Suppressor macrophage treated with lipopolysaccharide for 4 hours (primary cell): ENCODE measurements around the gene PBX2.

Source experiments
- DNase-seq: peaks from one replicate; pipeline ENCODE4 v3.0.0-alpha.2; 2020

The PBX2 gene

DNA sequence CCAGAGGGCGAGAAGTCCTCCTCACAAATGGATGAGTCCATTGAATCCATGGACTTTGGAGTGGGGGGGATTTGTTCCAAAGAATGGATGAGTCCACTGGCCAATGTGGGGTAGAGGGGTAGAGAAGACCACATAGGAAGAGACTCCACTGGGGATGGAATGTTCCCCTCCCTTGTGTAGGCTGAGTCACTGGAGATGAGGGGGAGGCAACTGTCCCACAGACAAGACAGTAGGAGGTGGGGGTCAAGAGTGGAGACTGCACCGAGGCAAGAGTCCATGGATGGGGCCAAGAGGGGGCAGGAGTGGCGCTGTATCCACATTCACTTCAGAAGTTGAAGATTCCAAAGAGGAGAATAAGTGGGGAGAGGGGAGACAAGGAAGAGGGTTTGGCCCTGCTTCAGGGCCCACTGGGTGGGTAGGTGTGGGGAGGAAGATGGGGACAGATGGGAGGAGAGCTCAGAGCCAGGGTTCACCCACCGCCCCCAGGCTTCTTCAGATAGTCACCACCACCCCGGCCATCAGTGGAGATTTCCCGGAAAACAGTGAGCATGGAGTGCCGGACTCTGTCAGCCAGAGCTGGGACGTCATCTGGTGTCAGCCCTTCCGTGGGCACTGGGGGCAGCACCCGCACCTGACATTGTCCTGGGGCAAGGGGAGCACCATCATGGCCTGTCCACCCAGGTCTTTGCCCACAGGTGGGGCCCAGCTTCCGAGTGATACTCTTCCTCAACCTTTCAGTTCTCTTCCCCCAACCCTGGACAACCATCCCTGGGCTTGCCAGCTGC, 21.0 kb downstream of the PBX2 start:
- DNase-seq: no peak

DNA sequence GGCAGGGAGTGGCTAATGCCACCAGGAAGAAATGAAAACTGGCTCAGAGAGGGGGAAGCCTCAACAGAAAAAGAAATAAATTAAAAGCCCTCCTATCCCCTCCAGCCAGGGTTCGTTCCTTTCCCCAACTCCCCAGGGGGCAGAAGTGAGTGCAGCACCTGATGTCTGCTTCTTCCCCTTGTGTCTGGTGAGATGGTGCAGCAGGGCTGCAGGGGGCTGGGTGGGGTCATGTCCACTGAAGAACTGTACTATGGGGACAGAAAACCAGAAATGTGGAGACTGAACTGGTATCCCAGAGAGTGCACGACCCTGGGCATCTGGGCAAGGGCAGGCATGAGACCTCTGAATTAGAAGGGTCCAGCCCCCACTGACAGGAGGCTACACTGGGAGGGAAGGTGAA, 21.7 kb downstream of the PBX2 start:
- DNase-seq: no peak

DNA sequence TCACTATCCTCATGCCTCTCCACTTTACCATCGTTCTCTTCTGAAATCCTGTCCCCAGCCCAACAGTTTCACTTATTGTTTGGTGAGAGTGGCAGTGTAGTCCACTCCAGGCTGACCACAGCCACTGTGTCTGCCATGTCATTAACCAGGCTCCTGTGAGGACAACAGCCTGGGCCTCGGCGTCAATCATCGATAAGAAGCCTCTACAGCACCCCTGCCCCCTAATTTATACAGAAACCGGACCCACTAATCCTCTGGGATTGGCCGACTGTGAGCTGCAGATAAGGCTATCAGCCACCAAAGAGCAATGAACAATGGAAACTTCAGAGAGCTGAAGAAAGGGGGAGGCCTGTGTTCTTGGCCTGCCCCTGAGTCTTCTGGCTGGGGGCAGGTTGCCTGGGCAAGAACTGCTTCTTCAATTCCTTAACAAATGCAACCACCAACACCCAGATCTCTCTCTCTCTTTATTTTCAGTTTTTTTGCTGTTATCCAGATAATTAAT, 22.2 kb downstream of the PBX2 start:
- no peak for DNase-seq

DNA sequence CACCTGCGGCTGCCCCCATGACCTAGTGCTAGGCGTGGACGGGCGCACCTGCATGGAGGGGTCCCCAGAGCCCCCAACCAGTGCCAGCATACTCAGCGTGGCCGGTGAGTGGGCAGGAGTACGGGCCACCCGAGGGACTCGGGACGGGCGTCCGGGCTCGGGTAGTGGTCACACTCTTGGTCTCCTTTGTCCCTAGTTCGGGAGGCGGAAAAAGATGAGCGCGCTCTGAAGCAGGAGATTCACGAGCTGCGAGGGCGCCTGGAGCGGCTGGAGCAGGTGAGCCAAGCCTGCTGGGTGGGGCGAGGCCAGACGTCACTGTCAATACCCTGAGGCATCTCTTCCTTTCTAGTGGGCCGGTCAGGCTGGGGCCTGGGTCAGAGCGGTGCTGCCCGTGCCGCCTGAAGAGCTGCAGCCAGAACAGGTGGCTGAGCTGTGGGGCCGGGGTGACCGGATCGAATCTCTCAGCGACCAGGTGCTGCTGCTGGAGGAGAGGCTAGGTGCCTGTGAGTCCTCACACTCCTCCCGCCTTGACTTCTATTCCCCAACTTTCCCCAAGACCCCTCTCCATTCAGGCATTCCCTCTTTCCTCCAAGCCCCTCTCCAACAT, 22.7 kb downstream of the PBX2 start:
- no peak for DNase-seq

DNA sequence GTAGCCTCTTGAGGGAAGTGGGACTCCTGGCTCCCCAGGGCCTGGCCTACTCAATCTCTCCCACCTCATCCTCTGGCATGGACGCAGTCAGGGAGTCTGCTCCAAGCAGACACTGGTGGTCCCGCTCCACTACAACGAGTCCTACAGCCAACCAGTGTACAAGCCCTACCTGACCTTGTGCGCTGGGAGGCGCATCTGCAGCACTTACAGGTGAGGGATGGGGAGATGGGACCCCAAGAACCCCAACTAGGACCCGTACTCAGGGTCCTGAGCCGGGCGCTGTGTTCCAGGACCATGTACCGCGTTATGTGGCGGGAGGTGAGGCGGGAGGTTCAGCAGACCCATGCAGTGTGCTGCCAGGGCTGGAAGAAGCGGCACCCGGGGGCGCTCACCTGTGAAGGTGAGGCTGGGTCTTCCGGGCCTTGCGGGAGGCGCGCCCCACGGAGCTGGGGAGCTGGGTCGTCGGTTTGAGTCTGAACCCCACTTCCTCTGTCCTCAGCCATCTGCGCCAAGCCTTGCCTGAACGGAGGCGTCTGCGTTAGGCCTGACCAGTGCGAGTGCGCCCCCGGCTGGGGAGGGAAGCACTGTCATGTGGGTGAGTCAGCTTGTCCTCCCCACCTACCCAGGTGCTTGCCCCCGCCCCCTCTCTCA, 23.5 kb downstream of the PBX2 start:
- DNase-seq: no peak

DNA sequence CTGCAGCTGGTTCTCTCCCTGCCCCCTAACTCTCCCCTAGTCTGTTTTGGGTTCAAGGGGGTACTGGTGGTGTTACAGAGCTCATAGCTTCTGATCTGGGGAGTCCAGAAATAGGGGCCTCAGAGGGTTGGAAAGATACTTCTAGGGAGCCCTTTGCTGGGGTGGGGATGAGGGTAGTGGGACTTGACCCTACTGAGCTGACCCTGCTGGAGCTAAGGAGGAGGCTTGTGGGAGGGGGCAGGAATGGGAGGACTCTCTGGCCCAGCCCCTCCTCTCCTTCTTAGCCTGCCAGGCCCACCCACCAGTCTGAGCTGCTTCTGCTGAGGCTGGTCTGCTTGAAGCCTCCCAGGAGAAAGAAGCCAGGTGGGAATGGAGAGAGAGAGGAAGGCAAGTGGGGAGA, 25.7 kb downstream of the PBX2 start, which contains the start of gene EGFL8:
EGFL8 (plus strand) TSS at position 301 of the 400 bp plus-strand sequence. CDS start 1,571 bp downstream, outside the sequence.
- no peak for DNase-seq

DNA sequence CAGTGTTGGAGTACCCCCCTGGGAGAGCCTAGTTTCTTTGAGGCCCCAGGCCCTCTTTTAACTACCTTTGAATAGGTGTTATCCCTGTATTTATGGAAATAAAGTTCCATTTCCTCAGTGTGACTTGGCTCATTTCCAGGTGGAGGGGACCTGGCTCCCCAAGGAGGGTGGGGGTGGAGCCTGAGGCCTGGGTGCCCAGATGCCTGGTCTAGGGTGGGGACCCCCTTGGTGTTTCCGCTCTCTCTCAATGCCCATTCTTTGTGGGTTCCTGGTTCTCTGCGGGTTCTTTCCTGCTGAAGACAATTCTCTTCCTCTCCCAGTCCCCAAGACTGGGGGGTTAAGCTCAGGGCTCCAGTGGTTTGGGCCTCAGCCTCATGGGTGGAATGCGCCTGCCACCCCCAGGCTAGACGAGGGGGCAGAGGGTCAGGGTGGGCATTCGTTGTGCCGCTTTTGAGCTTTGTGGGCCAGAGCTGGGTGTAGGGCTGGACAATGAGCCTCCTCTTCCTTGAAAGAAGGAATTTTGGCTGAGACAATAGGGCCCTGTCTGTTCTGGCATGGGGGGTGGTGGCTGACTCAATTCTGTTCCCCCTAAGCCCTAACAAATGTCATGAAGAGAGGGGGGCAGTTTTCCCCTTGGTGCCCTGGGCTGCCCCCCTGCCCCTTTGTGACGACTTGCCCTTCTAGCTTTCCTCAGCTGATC, 26.3 kb downstream of the PBX2 start:
- DNase-seq: no peak

DNA sequence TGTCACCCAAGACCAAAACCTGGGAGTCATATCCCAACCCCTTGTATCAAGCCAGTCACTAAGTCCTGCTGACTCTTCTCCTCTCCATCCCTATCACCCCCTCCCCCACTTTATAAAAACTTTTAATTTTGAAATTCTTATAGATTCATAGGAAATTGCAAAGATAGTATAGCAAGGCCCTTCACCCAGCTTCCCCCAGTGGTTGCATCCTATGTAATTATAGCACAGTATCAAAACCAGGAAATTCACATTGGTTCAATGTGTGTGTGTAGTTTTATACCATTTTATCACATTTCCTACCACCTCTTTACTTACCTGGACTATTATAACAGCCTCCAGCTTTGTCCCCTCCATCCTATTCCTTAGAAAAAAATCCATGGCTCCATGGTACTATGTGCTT, 31.9 kb downstream of the PBX2 start:
- DNase-seq: no peak

DNA sequence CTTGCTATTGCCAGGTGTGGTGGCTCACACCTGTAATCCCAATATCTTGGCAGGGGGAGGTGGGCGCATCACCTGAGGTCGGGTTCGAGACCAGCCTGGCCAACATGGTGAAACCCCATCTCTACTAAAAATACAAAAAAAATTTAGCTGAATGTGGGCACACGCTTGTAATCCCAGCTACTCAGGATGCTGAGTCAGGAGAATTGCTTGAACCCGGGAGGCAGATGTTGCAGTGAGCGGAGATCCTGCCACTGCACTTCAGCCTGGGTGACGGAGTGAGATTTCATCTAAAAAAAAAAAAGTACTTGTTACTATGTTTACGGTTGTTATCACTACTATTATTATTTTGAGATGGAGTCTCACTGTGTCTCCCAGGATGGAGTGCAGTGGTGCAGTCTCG, 33.1 kb downstream of the PBX2 start:
- no peak for DNase-seq

DNA sequence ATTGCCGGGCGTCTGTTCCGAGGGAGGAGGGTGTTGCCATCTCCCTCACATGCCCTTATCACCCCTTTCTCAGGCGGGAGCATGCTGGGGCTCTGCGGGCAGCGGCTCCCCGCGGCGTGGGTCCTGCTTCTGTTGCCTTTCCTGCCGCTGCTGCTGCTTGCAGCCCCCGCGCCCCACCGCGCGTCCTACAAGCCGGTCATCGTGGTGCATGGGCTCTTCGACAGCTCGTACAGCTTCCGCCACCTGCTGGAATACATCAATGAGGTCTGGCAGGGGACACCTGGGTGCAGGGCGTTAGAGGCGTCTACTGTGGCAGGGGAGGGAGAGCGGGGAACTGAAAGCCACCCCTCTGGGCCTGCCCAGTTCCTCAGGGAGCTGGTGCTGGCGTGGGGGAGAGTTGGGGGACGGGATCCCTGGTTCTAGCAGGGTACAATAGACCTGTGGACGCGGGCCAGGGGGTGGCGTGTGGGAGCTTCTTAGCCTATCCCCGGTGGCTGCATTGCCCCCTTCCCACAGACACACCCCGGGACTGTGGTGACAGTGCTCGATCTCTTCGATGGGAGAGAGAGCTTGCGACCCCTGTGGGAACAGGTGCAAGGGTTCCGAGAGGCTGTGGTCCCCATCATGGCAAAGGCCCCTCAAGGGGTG, 35.4 kb downstream of the PBX2 start:
- DNase-seq: peak; percentile 23

DNA sequence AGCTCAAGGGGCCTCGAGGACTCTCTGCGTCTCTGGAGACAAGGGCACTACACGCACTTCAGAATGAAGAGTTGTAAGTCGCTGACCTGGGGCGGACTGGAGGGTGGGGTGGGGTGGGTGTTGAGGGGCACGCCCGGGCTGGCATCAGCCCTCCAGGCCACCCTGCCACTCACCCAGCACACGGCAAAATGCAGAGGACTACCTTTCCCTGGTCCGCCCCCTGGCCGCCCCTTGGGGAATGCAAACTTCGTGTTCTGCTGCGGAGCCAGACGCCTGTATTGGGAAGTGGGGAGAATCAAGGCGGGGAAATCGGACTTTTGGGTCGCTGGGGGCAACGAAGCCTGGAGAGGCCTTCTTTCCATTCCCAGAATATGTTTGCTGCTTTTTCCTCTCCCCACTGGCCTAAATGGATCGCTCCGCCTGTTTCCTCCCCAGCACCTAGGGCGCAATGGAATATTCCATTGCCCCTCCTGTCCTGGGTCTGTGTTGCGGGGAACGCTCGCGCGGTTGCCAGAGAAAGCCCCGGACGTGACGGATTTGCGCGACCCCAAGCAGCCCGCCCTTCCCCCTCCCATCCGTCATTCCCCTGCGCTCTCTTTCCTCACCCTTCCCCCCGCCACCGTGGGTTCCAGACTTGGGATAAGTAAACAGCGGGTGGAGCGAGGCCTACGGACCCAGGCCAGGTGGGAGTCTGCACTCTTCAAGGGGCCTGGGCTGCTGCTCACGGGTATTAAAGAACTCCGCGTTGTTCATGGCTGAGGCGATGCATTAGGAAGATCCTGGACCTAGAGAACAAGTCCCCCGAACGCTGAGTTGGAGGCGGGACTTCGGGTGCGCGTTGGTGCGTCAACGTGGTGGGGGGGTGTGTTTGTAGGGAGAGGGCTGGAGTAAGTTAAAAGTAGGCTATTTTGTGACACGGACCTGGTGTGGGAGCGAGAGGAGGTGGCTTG, 36.2 kb downstream of the PBX2 start, which contains the start of gene PPT2:
PPT2 (plus strand) TSS at position 578 of the 950 bp plus-strand sequence. CDS start 454 bp downstream, outside the sequence.
- peak; percentile 38 for DNase-seq

DNA sequence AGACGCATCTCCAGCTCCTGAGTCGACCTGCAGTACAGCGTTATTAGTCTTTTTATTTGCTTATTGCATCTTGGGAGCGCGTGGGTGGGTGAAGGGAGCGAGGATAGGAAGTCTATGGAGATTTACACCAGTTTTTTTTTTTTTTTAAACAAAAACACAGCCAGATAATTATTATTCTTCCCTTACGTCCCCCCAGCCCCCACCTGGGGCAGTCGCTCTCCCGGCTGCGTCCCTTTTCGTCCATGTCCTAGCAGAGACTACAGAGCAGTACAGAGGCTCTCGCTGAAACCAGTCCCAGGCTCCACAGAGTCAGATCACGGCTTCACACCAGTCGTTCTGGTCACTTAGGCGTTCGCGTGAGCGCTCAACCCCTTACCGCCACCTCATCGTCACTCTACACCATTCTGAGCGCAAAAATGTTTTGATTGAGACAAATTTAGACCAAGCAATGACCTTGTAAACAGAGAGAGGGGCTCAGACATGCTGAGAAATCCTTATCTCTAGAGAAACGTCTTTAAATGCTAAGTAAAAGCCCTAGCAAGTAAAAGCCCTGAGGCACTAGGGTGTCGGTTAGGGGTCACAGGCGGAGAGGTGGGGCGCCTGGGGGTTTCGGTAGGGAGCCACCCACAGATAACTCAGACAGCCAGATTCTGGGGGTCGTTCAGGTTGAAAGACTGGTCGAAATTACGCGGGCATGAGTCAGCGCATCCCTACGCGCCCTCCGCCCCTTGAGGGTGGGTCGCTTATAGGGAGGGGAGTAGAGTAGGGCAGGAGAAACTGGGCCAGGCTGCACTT, 37.0 kb downstream of the PBX2 start:
- no peak for DNase-seq

DNA sequence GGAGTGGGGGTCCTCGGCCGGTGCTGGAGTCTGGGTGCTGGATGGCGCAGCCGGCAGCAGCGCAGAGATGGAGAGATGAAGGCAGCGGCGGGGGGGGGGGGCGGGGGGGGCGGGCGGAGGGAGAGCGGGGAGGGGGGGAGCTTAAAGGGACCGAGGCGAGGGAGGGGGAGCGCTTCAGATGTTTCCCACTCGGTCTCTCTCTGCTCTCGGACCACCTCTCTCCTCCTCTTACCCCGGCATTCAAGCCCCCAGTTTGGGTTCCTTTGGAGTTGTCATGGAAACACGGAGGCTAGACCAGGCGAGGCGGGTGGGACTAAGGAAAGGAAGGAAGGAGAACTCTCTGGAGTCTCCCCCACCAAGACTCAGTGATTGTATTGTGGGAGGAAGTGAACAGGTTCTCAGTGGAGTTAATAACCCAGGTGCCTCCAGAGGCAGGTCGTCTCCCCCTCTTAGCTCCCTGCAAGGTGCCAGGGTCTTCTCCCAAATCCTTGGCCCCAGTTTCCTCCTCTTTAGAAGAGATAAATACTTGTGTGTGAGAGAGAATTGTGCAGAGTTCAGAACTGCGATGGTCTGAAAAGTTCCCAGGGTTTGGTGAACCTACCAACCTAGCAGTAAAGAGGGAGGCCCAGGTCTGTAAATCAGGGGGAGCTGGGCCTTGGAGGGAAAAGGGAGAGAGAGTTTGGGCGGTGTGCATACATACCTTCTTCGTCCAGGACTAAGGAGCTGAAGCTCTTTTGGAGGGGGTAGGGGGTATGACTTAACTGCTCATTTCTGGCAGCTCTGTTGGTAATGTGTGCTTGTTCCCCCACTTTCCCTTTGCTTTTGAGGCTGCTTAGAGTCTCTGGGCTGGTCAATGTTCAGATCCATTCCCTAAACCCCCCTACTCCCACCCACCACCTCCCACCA, 37.9 kb downstream of the PBX2 start, which contains the start of gene PRRT1:
PRRT1 (minus strand) TSS at position 77 of the 906 bp plus-strand sequence. CDS start 112 bp downstream, outside the sequence.
- no peak for DNase-seq

DNA sequence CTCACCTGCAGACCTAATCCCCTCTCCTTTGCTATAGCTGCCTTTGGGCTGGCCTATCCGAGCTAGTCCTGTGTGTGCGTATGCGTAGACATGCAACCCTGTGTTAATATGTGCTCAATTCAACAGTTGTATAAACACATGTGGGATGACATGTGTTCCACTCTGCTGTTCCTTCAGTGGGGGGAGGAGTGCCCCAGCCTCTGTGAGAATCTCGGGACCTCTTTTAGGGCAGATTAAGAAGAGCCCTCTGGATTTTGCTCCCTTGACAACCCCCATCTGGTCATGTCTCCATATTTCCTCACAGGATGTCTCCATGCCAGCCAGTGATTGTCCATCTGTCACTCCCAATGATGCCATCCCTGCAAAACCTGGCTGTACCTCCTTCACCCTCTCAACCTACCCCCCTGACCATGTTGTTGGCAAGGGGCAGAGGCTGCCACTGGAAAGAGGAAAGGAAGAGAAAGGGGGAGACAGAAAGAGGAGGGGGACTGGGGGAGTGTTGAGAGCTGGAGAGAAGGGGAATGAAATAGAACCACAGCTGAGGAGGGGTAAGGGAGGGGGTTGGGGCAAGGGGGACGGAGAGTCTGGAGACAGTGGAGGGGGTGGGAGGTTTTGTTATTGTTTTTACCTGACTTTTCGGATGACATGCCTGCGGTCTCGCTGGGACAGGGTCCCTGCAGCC, 38.7 kb downstream of the PBX2 start:
- DNase-seq: no peak

DNA sequence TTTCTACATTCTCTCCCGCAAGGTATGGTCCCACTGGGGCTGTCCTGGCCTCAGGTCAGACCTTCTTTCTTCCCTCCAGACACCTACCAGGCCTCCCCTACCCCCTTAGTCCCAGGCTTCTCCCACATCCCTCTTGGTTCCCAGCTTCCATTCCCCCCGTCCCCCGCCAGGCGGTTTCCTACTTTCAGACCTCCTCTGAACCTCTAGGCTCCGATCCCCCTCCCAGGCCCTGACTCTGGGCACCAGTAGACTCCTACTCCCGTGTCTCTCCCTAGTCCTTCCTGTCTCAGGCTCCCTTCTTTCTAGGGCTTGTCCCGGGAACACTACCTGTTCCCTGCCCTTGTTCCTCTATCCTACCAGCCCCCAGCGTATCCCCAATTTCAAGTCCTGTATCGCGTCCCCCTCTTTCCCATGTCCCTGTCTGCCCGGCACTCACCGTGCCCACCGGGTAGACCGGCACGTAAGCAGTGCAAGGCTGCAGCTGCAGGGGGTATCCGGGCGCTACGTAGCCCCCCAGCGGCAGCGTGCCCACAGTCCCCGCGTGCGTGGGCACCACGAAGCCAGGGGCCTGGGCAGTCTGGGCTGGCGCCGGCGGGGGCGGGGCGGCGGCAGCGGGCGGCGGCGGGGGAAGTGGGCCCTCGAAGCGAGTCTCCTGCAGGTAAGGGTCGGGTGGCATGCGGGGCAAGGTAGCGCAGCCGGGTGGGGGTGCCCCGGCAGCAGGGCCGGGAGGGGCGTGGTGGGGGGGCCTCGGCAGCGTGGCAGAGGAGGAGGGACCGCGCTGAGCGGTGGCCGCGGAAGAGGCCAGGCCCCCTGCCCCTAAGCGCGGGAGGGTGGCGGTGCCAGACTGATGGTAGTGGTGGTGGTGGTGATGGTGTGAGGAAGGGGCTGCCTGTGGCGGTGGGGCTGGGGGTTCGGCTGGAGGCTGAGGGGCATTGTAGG, 39.8 kb downstream of the PBX2 start:
- DNase-seq: no peak

DNA sequence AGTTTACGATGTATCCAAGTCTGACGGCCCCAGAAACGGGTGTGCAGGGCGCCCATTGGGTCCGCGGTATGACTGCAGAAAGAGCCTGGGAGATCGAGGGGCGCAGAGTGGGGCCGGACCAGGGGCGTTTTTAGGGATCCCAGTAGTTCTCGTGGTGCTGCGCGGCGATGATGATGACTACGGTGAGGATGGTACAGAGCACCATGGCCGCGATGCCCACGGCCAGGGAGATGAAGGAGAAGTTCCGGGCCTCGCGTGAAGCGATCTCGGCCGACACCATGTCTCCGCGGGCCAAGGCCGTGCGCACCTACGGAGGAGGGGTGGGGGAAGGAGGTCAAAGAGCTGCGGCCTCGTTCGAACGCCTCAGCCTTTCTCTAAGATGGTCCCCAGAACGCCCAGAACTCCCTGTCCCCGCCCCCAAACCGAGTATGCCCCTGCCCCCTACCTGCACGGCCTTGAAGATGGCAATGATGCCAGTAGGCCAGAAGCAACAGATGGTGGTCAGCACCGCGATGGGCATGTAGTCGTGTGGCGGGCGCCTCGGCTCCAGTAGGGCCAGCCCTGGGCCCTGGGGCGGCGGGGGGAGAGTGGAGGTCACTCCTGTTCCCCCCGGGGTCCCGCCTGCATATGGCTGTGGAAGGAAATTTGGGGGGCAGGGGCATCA, 40.8 kb downstream of the PBX2 start:
- no peak for DNase-seq
